Ovary (tissue), 9 donors: ENCODE data around the gene WBP2NL. TPM values are rescaled to one million over a fixed set of nuclear protein-coding genes. Genes with fewer than 3 reads are reported as not detected.

Experiments
- DNase-seq, 5 donors: peaks; one replicate each; pipeline ENCODE4 v3.0.0-alpha.2; 2019 to 2020
- H3K27ac ChIP-seq, 2 donors: fragments of 200-600 bp; one replicate each; pipeline versions ENCODE4 v1.5.1 to v1.8.0; 2019 to 2022
- H3K27me3 ChIP-seq: fragments of 200-600 bp; one replicate; pipeline ENCODE4 v1.8.0; 2022
- H3K36me3 ChIP-seq: fragments of 200-600 bp; sonication (generic); one replicate; pipeline ENCODE4 v1.5.1; 2019
- H3K4me1 ChIP-seq: one replicate; pipeline ENCODE4 v1.8.1; 2013; ENCODE audit warnings: mild to moderate bottlenecking, moderate library complexity; ENCODE audit not compliant: insufficient read depth
- H3K4me3 ChIP-seq: fragments of 200-600 bp; sonication (generic); one replicate; pipeline ENCODE4 v1.5.1; 2017
- H3K9me3 ChIP-seq, 2 donors: fragments of 200-600 bp in 1 of 2; sonication (generic) in 1 of 2; one replicate each; pipeline versions ENCODE4 v1.5.1 to v1.8.1; 2013 to 2019; ENCODE audit warnings: mild to moderate bottlenecking in 1 of 2, moderate library complexity in 1 of 2
- EP300 ChIP-seq: sonication (generic); formaldehyde crosslinking; IDR thresholded peaks from one replicate; pipeline ENCODE4 v1.6.1; 2017; ENCODE audit warnings: antibody characterized with exemption
- POLR2A ChIP-seq: fragments of 450-650 bp; IDR thresholded peaks from one replicate; pipeline ENCODE4 v1.6.1; 2017; ENCODE audit warnings: antibody characterized with exemption, mild to moderate bottlenecking, moderate library complexity
- WGBS, 3 donors: extraction: QIAGEN DNeasy Blood & Tissue Kit in 1 of 3; methylation state at CpG; one replicate each; pipeline versions ENCODE4 v1.1.5 to v1.1.7; 2013 to 2017; 5-methylcytosine and 5-hydroxymethylcytosine counted together
- intact Hi-C, 4 donors: fragments of 100-400 bp; cut with DNase I; formaldehyde crosslinking; loops; one replicate each; pipeline versions ENCODE4 v1.11.0 to v1.15.1; 2022 to 2023
- polyA plus RNA-seq, 2 donors: library from polyadenylated mRNA; stranded (reverse); fragments of 200-250 nt in 1 of 2; fragments of 350-450 nt in 1 of 2; fragmentation: Illumina TruSeq in 1 of 2; extraction: RNeasy Lipid Tissue Mini Kit (QIAGEN cat#74804) in 1 of 2; gene quantifications; one replicate each; pipeline ENCODE4 v1.2.3, GENCODE V29; 2013 to 2014
- total RNA-seq, 7 donors: library from RNA; depleted of rRNA in 2 of 7; stranded (reverse); fragments of >200 nt in 2 of 7; fragmentation: NEBNext Ultra II Directional in 3 of 7; extraction: Animal tissue kit (Norgen Biotek cat#: 25700) in 3 of 7; gene quantifications; one replicate each; pipeline versions ENCODE4 v1.1.0 to v1.2.4, GENCODE V29; 2016 to 2023
- TF ChIP-seq, protein P1 (sequence below), 3 donors: fragments of 450-650 bp in 2 of 3; fragments of 200-600 bp in 1 of 3; IDR thresholded peaks; one replicate each; pipeline versions ENCODE4 v1.5.1 to v1.8.0; 2016 to 2022; ENCODE audit warnings: antibody characterized with exemption in 3 of 3, mild to moderate bottlenecking in 1 of 3
- donor health status: DM: no; HTN: no; CAD: no; lungs with moderate emphysema.
- donor health status: DM: no; HTN: no; CAD: no.
- donor health status: Bipolar disorder and iron deficiency.
- donor health status: DM: yes; HTN: yes; CAD: no.
- donor health status: DM: no; HTN: no; CAD: no.
- donor health status: DM: yes; HTN: yes; CAD: no.

WBP2NL gene
- total and polyA plus RNA-seq, 9 donors = 0.48 to 4.5 (median 2.8) TPM

DNA sequence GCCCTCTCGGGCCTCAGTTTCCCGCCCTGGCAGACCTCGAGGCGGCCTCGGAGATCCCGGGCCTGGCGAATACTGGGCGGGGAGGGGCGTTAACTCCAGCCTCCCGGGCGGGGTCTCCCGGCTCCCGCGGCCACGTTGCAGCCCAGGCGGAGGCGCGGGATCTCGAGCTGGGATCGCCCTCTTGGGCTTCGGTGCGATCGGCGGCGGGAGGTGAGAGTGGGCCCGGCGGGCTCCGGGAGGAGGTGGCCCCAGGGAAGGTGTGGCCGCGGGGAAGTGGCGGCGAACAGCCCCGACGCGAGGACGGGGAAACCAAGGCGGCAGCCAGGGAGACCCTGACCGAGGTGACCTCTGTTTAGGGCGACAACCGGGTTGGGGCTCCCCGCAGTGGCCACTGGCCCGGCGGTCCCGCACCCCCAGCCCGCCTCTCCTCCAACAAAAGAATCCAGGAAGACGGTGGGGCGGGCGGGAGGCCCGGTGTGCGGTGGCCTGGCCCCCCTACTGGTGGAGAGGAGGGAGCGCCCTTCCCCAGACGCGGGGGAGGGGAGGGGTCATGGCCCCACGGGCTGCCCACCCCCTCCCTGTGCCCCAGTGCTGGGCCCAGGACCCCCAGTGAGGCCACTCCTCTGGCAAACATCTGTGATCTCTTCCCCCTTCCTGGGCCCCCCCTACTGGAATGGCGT is 75.7 kb downstream of the WBP2NL start, which contains the start of gene PHETA2:
PHETA2 (plus strand) TSS at position 117 of the 680 bp plus-strand sequence. CDS start 3,046 bp downstream, outside the sequence.
- TF ChIP-seq EP300 = no peak
- TF ChIP-seq, protein P1, sequence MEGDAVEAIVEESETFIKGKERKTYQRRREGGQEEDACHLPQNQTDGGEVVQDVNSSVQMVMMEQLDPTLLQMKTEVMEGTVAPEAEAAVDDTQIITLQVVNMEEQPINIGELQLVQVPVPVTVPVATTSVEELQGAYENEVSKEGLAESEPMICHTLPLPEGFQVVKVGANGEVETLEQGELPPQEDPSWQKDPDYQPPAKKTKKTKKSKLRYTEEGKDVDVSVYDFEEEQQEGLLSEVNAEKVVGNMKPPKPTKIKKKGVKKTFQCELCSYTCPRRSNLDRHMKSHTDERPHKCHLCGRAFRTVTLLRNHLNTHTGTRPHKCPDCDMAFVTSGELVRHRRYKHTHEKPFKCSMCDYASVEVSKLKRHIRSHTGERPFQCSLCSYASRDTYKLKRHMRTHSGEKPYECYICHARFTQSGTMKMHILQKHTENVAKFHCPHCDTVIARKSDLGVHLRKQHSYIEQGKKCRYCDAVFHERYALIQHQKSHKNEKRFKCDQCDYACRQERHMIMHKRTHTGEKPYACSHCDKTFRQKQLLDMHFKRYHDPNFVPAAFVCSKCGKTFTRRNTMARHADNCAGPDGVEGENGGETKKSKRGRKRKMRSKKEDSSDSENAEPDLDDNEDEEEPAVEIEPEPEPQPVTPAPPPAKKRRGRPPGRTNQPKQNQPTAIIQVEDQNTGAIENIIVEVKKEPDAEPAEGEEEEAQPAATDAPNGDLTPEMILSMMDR (IDR thresholded peaks at IDR 0.05) = peak in 2 of 3 donors; percentile 17 to 45
- peak within 1 kb of the TSS; percentile 76 to 84 for H3K27ac ChIP-seq
- 1% methylated on average over 34 to 55 of the region's 55 CpGs for WGBS, 3 donors
- H3K4me1 ChIP-seq = peaks cover 7% of the 10 kb centered on the region
- intact Hi-C loops = no loop called here
- DNase-seq = peak; percentile 57 to 76 (median 67)
- peak within 1 kb of the TSS; percentile 66 for H3K4me3 ChIP-seq
- H3K36me3 ChIP-seq = no peaks in the 10 kb centered on the region
- no peaks in the 10 kb centered on the region for H3K9me3 ChIP-seq
- H3K27me3 ChIP-seq = no peaks in the 10 kb centered on the region

DNA sequence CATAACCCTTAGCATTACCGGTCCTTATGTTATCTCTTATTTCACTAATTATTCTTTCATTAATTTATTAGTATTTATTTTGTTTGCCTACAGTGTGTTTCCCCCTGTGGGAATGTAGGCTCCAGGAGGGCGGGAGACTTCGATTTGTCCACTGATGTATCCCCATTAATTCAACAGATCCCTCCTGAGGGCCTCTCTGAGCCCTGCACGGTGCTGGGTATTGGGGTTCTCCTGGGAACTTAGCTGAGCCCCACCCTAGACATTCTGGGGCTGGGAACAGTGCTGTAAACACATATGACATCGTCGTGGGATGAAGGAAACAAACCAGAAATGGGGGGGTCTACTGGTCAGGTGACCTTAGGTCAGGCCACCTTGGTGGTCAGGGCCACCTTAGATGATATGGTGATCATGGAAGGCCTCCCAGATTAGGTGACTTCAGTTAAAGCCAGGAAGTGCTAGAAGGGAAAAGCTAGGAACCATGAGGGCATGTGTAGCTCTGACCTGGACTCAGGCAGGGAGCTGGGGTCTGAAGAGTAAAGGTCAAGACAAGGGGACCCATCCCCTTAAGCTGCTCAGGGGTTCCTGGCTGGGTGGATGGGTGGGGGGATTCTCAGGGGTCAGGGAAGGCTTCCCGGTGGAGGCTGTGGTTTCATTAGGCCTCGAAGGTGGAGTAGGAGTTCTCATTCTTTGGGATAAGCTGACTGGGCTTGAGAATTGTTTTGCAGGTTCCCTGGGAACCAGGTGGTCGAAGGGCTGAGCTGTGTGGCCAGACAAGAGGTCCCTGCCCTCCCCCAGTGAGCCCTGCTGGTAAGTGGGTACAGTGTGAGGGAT is 76.5 kb downstream of the WBP2NL start:
- TF ChIP-seq, protein P1 (IDR thresholded peaks at IDR 0.05) = no peak
- TF ChIP-seq POLR2A (no peak), EP300 (no peak)
- WGBS, 3 donors = 48 to 50% (median 49%) methylated on average over 9 of the region's 9 CpGs
- H3K27me3 ChIP-seq = no peaks in the 10 kb centered on the region
- no peaks in the 10 kb centered on the region for H3K9me3 ChIP-seq
- H3K4me3 ChIP-seq = peak overlapping the region; percentile 66
- intact Hi-C loops = no loop called here
- no peak for DNase-seq
- H3K4me1 ChIP-seq = peaks cover 7% of the 10 kb centered on the region
- H3K36me3 ChIP-seq = no peaks in the 10 kb centered on the region
- H3K27ac ChIP-seq = peak overlapping the region; percentile 76 to 84

DNA sequence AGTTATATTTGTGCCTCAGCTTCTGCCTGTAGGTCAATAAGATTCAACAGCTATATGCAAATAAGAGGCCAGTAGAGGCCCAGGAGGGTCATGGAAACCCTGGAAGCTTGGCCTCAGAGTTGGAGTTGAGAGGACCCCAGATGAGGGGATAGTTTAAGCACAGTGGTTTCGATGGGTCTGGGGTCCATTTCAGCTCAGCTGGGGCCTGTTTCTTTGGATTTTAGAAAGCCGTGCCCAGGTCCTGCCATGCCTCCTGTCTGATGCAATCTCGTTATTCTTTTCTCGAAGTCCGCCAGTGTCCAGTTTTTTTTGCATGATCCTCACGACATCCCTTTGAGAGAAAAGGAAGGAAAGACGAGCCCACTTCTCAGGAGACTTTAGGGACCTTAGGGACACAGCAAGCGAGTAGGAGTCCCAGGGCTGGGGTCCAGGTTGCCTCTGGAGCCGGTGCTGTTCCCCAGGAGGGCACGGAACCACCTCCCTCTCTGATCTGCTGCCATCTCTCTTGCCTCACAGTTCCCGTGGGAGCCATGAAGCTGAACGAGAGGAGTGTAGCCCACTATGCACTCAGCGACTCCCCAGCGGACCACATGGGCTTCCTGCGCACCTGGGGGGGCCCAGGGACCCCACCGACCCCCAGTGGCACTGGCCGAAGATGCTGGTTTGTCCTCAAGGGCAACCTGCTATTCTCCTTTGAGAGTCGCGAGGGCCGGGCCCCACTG is 78.3 kb downstream of the WBP2NL start:
- TF ChIP-seq EP300 = no peak
- TF ChIP-seq, protein P1 (IDR thresholded peaks at IDR 0.05) = no peak
- intact Hi-C loops = no loop called here
- no peaks in the 10 kb centered on the region for H3K9me3 ChIP-seq
- DNase-seq = peak in 2 of 5 donors; percentile 37 to 47
- no peak overlapping the region for H3K4me3 ChIP-seq
- H3K36me3 ChIP-seq = no peaks in the 10 kb centered on the region
- H3K4me1 ChIP-seq = peaks cover 7% of the 10 kb centered on the region
- whole genome bisulfite sequencing, 3 donors = 84 to 87% (median 85%) methylated on average over 20 of the region's 20 CpGs
- no peaks in the 10 kb centered on the region for H3K27me3 ChIP-seq
- H3K27ac ChIP-seq = no peak overlapping the region

DNA sequence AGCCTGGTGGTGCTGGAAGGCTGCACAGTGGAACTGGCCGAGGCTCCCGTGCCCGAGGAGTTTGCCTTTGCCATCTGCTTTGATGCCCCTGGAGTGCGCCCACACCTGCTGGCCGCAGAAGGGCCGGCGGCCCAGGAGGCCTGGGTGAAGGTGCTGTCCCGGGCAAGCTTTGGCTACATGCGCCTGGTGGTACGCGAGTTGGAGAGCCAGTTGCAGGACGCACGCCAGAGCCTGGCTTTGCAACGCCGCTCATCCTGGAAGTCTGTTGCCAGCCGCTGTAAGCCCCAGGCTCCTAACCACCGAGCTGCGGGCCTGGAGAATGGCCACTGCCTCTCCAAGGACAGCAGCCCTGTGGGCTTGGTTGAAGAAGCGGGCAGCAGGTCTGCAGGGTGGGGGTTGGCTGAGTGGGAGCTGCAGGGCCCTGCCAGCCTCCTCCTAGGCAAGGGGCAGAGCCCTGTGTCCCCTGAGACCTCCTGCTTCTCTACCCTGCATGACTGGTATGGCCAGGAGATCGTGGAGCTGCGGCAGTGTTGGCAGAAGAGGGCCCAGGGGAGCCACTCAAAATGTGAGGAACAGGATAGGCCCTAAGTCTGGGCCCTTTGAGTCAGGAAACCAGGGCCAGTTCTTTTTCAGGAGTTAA is 79.0 kb downstream of the WBP2NL start:
- Histone ChIP-seq H3K4me1 (peaks cover 7% of the 10 kb centered on the region), H3K9me3 (no peaks in the 10 kb centered on the region), H3K4me3 (no peak overlapping the region), H3K36me3 (no peaks in the 10 kb centered on the region), H3K27ac (peak overlapping the region; percentile 87 to 99), H3K27me3 (no peaks in the 10 kb centered on the region)
- intact Hi-C loops = no loop called here
- peak in 3 of 5 donors; percentile 27 to 53 (median 52) for DNase-seq
- TF ChIP-seq, protein P1 (IDR thresholded peaks at IDR 0.05) = no peak
- TF ChIP-seq EP300 (no peak), POLR2A (no peak)
- WGBS, 3 donors = 84 to 93% (median 89%) methylated on average over 14 to 21 of the region's 21 CpGs
